SK-N-MC (cell line): Measurements from ENCODE around the gene KAZN.

Source experiments
- DNase-seq: peaks from one replicate; pipeline ENCODE4 v3.0.0-alpha.2; 2011; ENCODE audit warnings: low read depth, low spot score
- H3K27ac ChIP-seq: fragments of 200-600 bp; sonication (generic); 2 replicates; pipeline ENCODE4 v1.5.1; 2016; ENCODE audit warnings: mixed run types
- H3K36me3 ChIP-seq: fragments of 200-600 bp; sonication (generic); 2 replicates; pipeline ENCODE4 v1.6.1; 2017; ENCODE audit warnings: antibody characterized with exemption, low read length, mixed read lengths; ENCODE audit not compliant: insufficient read depth
- H3K4me3 ChIP-seq: fragments of 200-600 bp; sonication (generic); 2 replicates; pipeline ENCODE4 v1.5.1; 2016
- H3K9ac ChIP-seq: fragments of 200-600 bp; sonication (generic); 2 replicates; pipeline ENCODE4 v1.8.0; 2017; ENCODE audit warnings: mixed run types, mixed read lengths; ENCODE audit not compliant: insufficient read length
- H3K9me3 ChIP-seq: fragments of 200-600 bp; sonication (generic); 2 replicates; pipeline ENCODE4 v1.6.1; 2017; ENCODE audit warnings: low read depth, mild to moderate bottlenecking, antibody characterized with exemption, low read length, moderate library complexity, mixed read lengths
- EZH2 ChIP-seq: fragments of 200-600 bp; sonication (generic); IDR thresholded peaks from one replicate; pipeline ENCODE4 v1.6.1; 2017; ENCODE audit warnings: antibody characterized with exemption
- FOXP2 ChIP-seq: optimal IDR thresholded peaks from 2 replicates; pipeline ENCODE3; 2011; ENCODE audit warnings: mild to moderate bottlenecking, moderate library complexity; ENCODE audit not compliant: insufficient read depth; ENCODE audit errors: extremely low read length, control extremely low read depth
- POLR2AphosphoS5 ChIP-seq: IDR thresholded peaks from 2 replicates; pipeline ENCODE4 v1.6.1; 2012; ENCODE audit warnings: mild to moderate bottlenecking, low read depth, low read length, borderline replicate concordance

KAZN gene

GRCh38 chr1:15060104-15060503 is 461.6 kb downstream of the KAZN start:
- Histone ChIP-seq H3K9me3 (no peaks in the 10 kb centered on the region), H3K9ac (no peak overlapping the region), H3K4me3 (no peak overlapping the region), H3K27ac (no peak overlapping the region), H3K36me3 (no peaks in the 10 kb centered on the region)
- TF ChIP-seq FOXP2 (no peak), EZH2 (no peak), POLR2AphosphoS5 (no peak)
- DNase-seq = no peak

- H3K9ac ChIP-seq = no peak overlapping the region
- no peak overlapping the region for H3K4me3 ChIP-seq
- TF ChIP-seq EZH2 = no peak
- TF ChIP-seq FOXP2 = no peak
- no peak for TF ChIP-seq POLR2AphosphoS5
- DNase-seq = no peak
- no peaks in the 10 kb centered on the region for H3K36me3 ChIP-seq
- H3K9me3 ChIP-seq = no peaks in the 10 kb centered on the region
- no peak overlapping the region for H3K27ac ChIP-seq
These were observed 464.1 kb downstream of the KAZN start for GRCh38 chr1:15062479-15063099.

GRCh38 chr1:15063346-15063745 is 464.9 kb downstream of the KAZN start:
- no peak overlapping the region for H3K27ac ChIP-seq
- no peaks in the 10 kb centered on the region for H3K9me3 ChIP-seq
- TF ChIP-seq EZH2 (no peak), POLR2AphosphoS5 (no peak), FOXP2 (no peak)
- no peaks in the 10 kb centered on the region for H3K36me3 ChIP-seq
- no peak overlapping the region for H3K9ac ChIP-seq
- H3K4me3 ChIP-seq = no peak overlapping the region
- DNase-seq = no peak

DNA sequence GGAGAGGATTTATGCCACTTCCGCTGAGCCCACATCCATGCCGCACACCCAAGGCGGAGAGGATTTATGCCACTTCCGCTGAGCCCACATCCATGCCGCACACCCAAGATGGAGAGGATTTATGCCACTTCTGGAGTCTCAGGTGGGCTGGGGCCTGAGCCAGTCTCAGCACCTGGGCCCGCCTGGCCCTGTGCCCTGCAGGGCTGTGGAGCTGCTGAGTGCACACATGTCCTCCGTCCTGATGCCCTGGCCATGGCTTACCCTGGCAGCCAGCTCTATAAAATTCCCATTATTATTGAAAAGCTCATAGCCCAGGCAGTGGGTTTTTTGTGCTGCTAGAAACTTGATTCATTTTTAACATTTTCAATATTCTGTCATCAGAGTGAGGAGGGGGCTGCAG is 465.3 kb downstream of the KAZN start:
- no peaks in the 10 kb centered on the region for H3K36me3 ChIP-seq
- no peak for DNase-seq
- TF ChIP-seq POLR2AphosphoS5 (no peak), EZH2 (no peak), FOXP2 (no peak)
- no peak overlapping the region for H3K9ac ChIP-seq
- H3K27ac ChIP-seq = no peak overlapping the region
- H3K4me3 ChIP-seq = no peak overlapping the region
- no peaks in the 10 kb centered on the region for H3K9me3 ChIP-seq

DNA sequence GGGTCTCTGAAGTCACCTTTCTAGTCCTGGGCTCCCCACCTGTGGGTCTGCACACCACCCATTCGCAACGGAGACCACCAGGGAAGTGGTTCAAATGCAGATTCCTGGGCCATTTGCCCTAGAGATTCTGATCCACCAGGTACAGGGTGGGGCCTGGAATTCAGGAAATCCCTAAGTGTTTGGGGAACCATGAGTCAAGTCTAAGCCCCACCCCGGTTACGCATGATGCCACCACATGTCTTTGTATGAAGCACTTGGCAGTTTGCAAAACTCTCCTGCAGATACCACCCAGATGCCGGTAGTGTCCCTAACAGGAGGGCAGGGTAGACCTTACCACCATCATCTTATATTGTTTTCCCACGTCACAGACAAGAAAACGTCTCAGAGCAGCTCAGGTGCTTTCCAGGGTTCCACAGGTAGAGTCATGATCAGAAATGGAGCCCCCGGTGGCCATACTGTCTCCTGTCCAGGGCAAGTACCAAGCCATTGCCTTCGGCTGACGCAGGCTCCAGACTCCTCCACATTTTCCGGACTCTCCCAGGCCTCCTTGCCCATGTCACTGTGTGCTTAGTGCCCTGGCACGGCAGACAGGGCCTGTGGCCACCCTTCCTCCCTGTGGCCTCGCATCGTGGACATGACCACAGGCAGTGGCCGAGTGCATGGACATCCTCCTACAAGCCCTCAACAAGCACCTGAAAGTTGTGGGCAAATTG is 465.9 kb downstream of the KAZN start:
- Histone ChIP-seq H3K9ac (no peak overlapping the region), H3K36me3 (no peaks in the 10 kb centered on the region), H3K27ac (no peak overlapping the region), H3K4me3 (no peak overlapping the region), H3K9me3 (no peaks in the 10 kb centered on the region)
- TF ChIP-seq POLR2AphosphoS5 (no peak), FOXP2 (no peak), EZH2 (no peak)
- DNase-seq = no peak

- no peaks in the 10 kb centered on the region for H3K36me3 ChIP-seq
- H3K9ac ChIP-seq = no peak overlapping the region
- H3K9me3 ChIP-seq = no peaks in the 10 kb centered on the region
- TF ChIP-seq POLR2AphosphoS5 (no peak), FOXP2 (no peak), EZH2 (no peak)
- no peak overlapping the region for H3K27ac ChIP-seq
- DNase-seq = no peak
- H3K4me3 ChIP-seq = no peak overlapping the region
These were observed 466.8 kb downstream of the KAZN start for GRCh38 chr1:15065291-15065690.

DNA sequence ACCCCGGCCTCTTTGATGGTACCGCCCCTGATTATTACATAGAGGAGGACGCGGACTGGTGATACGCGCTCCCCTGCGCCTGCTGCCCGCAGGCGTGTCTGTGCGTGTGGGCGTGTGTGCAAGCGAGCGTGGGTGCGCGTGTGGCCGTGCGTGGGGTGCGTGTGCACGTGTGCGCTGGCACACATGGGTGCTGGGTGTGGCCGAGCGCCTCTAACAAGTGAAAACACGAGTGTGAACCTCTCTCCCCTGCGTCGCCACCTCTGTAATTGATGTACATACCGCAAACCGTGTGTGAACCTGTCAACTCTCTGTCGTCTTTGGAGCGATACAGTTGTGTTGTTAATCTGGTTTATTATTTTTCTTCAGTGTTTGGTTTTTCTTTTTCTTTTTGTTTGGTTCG is 467.3 kb downstream of the KAZN start:
- TF ChIP-seq EZH2 (no peak), FOXP2 (no peak), POLR2AphosphoS5 (no peak)
- DNase-seq = no peak
- H3K27ac ChIP-seq = no peak overlapping the region

DNA sequence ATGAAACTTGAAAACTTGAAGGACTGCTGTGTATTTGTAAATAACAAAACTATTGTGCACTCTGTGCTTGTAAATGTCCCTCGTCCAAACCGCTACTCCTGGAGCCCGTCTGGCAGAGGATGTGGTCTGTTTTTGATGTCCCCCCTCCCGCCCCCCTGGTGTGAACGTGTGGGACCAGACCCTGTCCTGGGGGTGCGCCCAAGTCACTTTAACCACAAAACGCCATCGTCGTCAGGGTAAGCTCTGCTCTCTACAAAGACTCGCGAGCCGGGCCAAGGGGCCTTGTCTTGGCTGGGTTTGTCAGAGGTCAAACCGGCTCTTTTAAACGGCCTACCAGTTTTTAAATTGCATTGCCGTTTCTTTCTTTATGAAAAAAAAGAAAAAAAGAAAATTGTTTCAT is 467.7 kb downstream of the KAZN start:
- DNase-seq = no peak
- H3K9me3 ChIP-seq = no peaks in the 10 kb centered on the region
- no peaks in the 10 kb centered on the region for H3K36me3 ChIP-seq
- no peak overlapping the region for H3K9ac ChIP-seq
- H3K27ac ChIP-seq = no peak overlapping the region
- no peak overlapping the region for H3K4me3 ChIP-seq
- TF ChIP-seq POLR2AphosphoS5 (no peak), FOXP2 (no peak)

More for the DNA sequence above, 467.3 kb downstream of the KAZN start:
- no peak overlapping the region for H3K9ac ChIP-seq
- no peaks in the 10 kb centered on the region for H3K9me3 ChIP-seq
- H3K4me3 ChIP-seq = no peak overlapping the region
- no peaks in the 10 kb centered on the region for H3K36me3 ChIP-seq

DNA sequence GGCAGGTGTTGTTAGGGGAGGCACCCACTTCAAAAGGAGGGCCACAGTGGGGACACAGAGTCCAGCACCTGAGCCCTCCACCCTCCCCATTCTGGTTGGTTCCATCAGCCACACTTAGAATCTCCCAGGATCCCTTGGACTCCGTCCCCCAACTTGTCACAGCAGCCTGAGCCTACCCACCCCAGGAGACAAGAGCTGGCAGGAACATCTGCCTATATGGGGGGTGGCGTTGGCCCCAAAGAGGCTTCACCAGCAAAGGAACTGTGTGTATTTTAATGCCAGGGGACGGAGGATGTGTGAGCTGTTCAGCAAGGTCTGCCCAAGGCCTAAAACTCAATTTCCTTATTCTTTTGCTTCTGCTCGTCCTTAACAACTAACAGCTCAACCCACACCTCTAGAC is 468.7 kb downstream of the KAZN start:
- H3K9ac ChIP-seq = no peak overlapping the region
- TF ChIP-seq POLR2AphosphoS5 (no peak), EZH2 (no peak), FOXP2 (no peak)
- DNase-seq = no peak
- no peaks in the 10 kb centered on the region for H3K9me3 ChIP-seq
- no peak overlapping the region for H3K27ac ChIP-seq
- H3K36me3 ChIP-seq = no peaks in the 10 kb centered on the region
- no peak overlapping the region for H3K4me3 ChIP-seq
